Measurements from ENCODE around the gene TMEM247. TPM values are rescaled to one million over a fixed set of nuclear protein-coding genes. Genes with fewer than 3 reads are reported as not detected.

Gene TMEM247
- total and polyA plus RNA-seq, 2 of the 8 experiments (the other 6 are each of a cell fraction or from before 2014, with no cell fraction given), result not detected

GRCh38 chr2:46441838-46442712 lies 37.3 kb upstream of the TMEM247 start:
- H3K18ac ChIP-seq (ENCODE audit: extremely low read depth, low read length), result no peak overlapping the region
- WGBS, 2 experiments (ENCODE audit: extremely low coverage in 1 of 2, insufficient coverage in 1 of 2, insufficient read length in 1 of 2, insufficient replicate concordance in 2 of 2, low coverage in 1 of 2, low lambda C conversion rate in 2 of 2, missing lambda C conversion rate in 1 of 2), result 98% methylated on average over 6 of the region's 7 CpGs; no CpG with 5 or more reads in 1 of the 2 experiments
- no peaks in the 10 kb centered on the region for H3K79me2 ChIP-seq (ENCODE audit: control insufficient read depth in 1 of 2, insufficient read depth in 2 of 2, low read length in 2 of 2)
- H3K23me2 ChIP-seq (ENCODE audit: low read depth, low read length), result no peaks in the 10 kb centered on the region
- no peak overlapping the region for H3K56ac ChIP-seq (replicated peaks; ENCODE audit: insufficient read length, low read depth, low read length)
- no peak overlapping the region for H4K8ac ChIP-seq (ENCODE audit: extremely low read depth, insufficient read depth, low read length)
- no peak overlapping the region for H2BK12ac ChIP-seq (ENCODE audit: low read depth, low read length)
- H2AK5ac ChIP-seq (ENCODE audit: low read depth, low read length), result no peak overlapping the region
- no peak overlapping the region for H2BK5ac ChIP-seq (ENCODE audit: low read depth, low read length)
- no peak overlapping the region for H2AFZ ChIP-seq (ENCODE audit: low read length)
- FAIRE-seq (no peak), DNase-seq (ENCODE audit: low read depth in 1 of 2, low spot score in 2 of 2) (no peak)
- H3K27ac ChIP-seq (ENCODE audit: low read depth, low read length), result no peak overlapping the region
- H3K9ac ChIP-seq (replicated peaks in 1 of 4; ENCODE audit: extremely low read depth in 1 of 4, low read depth in 3 of 4, low read length in 3 of 4), result no peak overlapping the region
- ChIA-PET CTCF (ENCODE audit: partially characterized antibody) (interaction anchor here (1.7 kb wide), 1 partner anchor 18 kb away, joined by 5 read pairs; no protein-coding TSS in a partner anchor), POLR2A (ENCODE audit: partially characterized antibody) (interaction anchor here (0.6 kb wide), 2 partner anchors 118 to 364 kb away, joined by 3 to 4 read pairs; no protein-coding TSS in a partner anchor)
- H3K9me3 ChIP-seq (ENCODE audit: insufficient read depth in 2 of 2, low read depth in 1 of 2, low read length in 1 of 2), result no peaks in the 10 kb centered on the region
- no peaks in the 10 kb centered on the region for H3K79me1 ChIP-seq (ENCODE audit: low read depth, low read length)
- no peak overlapping the region for H2BK15ac ChIP-seq (ENCODE audit: low read length)
- H3K23ac ChIP-seq (ENCODE audit: insufficient read length), result no peak overlapping the region
- H2BK120ac ChIP-seq (replicated peaks; ENCODE audit: low read depth, low read length), result no peak overlapping the region
- no peak overlapping the region for H2BK20ac ChIP-seq (ENCODE audit: low read length)
- no peaks in the 10 kb centered on the region for H3K4me1 ChIP-seq (replicated peaks in 1 of 4; ENCODE audit: control insufficient read depth in 3 of 4, insufficient read depth in 4 of 4, low read length in 3 of 4)
- H3K14ac ChIP-seq (ENCODE audit: insufficient read length), result no peak overlapping the region
- H4K5ac ChIP-seq (ENCODE audit: insufficient read length, low read depth, low read length), result no peak overlapping the region
- H3K36me3 ChIP-seq (ENCODE audit: control insufficient read depth in 2 of 4, insufficient read depth in 4 of 4, low read length in 3 of 4), result no peaks in the 10 kb centered on the region
- no peak overlapping the region for H3K4ac ChIP-seq (replicated peaks; ENCODE audit: insufficient read length, low read depth, low read length)
- H4K91ac ChIP-seq (replicated peaks; ENCODE audit: insufficient read length, low read length), result no peak overlapping the region
- H3K4me2 ChIP-seq (ENCODE audit: insufficient read depth in 1 of 2, low read depth in 2 of 2, low read length in 2 of 2), result no peak overlapping the region
- H3K27me3 ChIP-seq (replicated peaks in 1 of 4; ENCODE audit: control insufficient read depth in 3 of 4, extremely low read depth in 1 of 4, insufficient read depth in 3 of 4, low read length in 3 of 4), result no peaks in the 10 kb centered on the region
- no peaks in the 10 kb centered on the region for H4K20me1 ChIP-seq (replicated peaks in 1 of 2; ENCODE audit: control insufficient read depth in 1 of 2, insufficient read depth in 2 of 2, low read length in 2 of 2)
- H3K4me3 ChIP-seq (ENCODE audit: extremely low read depth in 1 of 4, insufficient read depth in 2 of 4, low read depth in 3 of 4, low read length in 4 of 4), result no peak overlapping the region
- TF ChIP-seq JUND (IDR thresholded peaks at IDR 0.05; ENCODE audit: low read length), result no peak
- no peak for TF ChIP-seq SAP30 (IDR thresholded peaks at IDR 0.05; ENCODE audit: insufficient read depth, insufficient replicate concordance, low read length)
- no peak for TF ChIP-seq GABPA (IDR thresholded peaks at IDR 0.05; ENCODE audit: borderline replicate concordance, insufficient read depth, low read length)
- TF ChIP-seq YY1 (IDR thresholded peaks at IDR 0.05; ENCODE audit: low read depth, low read length), result no peak
- TF ChIP-seq FOSL1 (IDR thresholded peaks at IDR 0.05; ENCODE audit: insufficient read depth, low read depth, low read length), result no peak
- no peak for TF ChIP-seq MAX (IDR thresholded peaks at IDR 0.05)
- no peak for TF ChIP-seq CEBPB (IDR thresholded peaks at IDR 0.05; ENCODE audit: low read depth, low read length)

All from H1 (cell line).